GM18526 (cell line): ENCODE results near the gene UQCR11.

ENCODE experiments used
- POLR2A ChIP-seq: IDR thresholded peaks from 3 replicates; pipeline ENCODE4 v1.6.1; 2011; ENCODE audit not compliant: insufficient read length; ENCODE audit errors: extremely low read depth

The UQCR11 gene

DNA sequence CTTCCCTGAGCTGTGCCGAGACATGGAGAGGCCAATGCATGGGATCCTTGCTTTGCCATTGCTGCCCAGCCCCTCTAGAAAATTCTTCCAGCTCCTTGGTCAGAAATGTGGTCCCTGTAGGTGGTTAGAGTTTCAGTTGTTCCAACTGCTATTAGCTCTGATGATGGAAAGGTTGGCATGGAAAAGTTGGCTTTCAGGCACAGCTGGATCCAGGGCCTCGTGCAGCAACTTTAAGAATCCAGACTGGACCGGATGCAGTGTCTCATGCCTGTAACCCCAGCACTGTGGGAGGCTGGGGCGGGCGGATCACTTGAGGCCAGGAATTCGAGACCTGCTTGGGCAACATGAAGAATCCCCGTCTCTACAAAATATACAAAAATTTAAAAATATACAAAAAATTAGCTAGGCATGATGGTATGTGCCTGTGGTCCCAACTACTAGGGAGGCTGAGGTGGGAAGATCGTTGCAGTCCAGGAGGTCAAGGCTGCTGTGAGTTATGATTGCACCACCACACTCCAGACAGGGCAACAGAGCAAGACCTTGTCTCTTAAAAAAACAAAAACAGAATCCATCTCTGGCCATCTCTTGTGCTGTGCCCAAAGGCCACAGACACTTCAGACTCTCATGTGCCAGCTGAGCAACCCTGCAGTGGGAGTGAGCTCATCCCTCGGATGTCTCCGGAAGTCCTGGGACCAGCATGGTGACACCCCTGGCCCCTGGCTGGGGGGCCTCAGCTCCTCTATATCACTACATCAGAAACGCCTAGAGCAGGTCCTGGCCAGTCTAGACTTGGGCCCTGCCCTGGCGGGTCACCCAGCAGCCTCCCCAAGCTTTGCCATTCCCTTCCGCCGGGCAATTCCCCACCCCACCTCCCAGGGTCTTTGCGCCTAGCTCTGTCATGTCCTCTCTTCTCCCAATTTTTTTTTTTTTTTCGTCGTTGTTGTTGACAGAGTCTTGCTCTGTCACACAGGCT, 53.9 kb downstream of the UQCR11 start:
- TF ChIP-seq POLR2A = no peak

DNA sequence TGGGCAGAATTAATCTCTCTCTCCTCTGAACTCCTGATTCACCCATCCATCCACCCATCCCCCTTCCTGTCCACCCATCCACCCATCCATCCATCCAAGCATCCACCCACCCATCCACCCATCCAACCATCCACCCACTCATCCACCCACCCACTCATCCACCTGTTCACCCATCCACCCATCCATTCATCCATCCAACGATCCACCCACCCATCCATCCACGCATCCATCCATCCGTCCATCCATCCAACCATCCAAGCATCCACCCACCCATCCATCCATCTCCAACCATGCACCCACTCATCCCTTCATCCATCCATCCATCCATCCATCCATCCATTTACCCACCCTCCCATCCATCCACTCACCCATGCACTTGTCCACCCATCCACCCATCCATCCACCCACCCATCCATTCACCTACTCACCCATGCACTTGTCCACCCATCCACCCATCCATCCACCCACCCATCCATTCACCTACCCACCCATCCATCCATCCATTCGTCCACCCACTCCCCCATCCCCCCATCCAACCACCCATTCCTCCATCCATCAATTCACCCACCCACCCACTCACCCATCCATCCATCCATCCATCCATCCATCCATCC, 55.8 kb downstream of the UQCR11 start:
- no peak for TF ChIP-seq POLR2A
